HG03103 (cell line): ENCODE measurements around the gene UBE2L3.

Source experiments
- ATAC-seq: cut with Tn5 transposase; IDR thresholded peaks from one replicate; pipeline ENCODE4 v1.9.1; 2021; ENCODE audit warnings: low read depth; ENCODE audit not compliant: unreplicated experiment

UBE2L3 gene

DNA sequence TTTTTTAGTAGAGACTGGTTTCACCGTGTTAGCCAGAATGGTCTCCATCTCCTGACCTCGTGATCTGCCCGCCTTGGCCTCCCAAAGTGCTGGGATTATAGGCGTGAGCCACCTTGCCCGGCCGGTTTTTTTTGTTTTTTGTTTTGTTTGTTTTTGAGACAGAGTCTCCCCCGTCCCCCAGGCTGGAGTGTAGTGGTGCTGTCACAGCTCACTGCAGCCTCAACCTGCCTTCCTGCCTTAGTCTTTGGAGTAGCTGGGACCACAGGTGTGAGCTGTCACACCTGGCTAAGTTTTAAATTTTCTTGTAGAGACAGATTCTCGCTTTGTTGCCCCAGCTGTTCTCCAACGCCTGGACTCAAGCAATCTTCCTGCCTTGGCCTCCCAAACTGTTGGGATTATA, 101.5 kb downstream of the UBE2L3 start:
- no peak for ATAC-seq

DNA sequence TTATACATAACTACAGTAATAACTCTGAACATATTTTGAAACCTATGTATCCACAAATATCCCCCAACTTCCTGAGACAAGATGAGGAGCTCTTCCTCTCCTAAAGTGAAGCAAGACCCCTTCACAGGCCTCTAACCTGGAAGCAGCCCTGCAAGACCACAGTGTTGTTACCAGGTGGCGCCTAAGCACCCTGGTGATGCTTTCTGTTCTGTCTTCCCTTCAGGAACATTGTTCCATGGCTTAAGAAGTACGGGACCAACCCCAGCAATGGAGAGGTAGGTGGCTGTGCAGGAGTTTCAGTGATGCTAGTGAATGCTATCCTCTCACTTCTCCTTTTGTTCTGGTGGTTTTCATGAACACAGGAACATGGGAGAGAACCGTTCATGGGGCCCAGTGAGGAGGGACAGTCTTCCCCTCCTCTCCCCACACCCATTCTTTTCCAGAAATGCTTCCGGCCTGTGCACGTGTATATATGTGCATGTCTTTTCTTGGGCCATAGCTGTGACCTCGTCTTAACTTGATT, 104.7 kb downstream of the UBE2L3 start:
- ATAC-seq: no peak
